MM.1S (cell line): ENCODE results near the gene ANKIB1.

Experiments used
- EZH2phosphoT487 ChIP-seq: fragments of 300-600 bp; sonication (generic); IDR thresholded peaks from 2 replicates; pipeline ENCODE4 v1.6.1; 2018; ENCODE audit warnings: antibody characterized with exemption, low read length
- TF ChIP-seq, protein P1 (sequence below): fragments of 300-600 bp; sonication (generic); IDR thresholded peaks from 2 replicates; pipeline ENCODE4 v1.5.1; 2016; ENCODE audit warnings: antibody characterized with exemption, low read length, mixed read lengths

DNA sequence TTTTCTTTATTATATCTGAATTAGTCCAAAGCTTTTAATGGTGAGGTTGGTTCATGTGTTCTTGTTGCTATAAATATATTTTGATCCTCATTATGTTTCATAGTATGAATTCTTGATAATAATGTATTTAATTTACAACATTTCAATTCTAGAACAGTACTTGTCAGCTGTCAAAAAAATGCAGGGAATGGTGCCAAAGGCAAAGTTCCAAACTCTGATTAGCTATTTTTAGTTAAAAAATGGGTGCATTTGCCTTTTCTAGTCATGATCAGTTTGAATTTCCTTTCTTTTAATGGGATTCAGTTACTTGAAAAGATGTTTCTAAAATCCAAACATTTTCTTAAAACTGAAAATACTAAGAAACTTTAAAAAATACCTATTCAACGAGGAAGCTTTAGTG lies 49.6 kb downstream of the ANKIB1 start:
- TF ChIP-seq, protein P1, sequence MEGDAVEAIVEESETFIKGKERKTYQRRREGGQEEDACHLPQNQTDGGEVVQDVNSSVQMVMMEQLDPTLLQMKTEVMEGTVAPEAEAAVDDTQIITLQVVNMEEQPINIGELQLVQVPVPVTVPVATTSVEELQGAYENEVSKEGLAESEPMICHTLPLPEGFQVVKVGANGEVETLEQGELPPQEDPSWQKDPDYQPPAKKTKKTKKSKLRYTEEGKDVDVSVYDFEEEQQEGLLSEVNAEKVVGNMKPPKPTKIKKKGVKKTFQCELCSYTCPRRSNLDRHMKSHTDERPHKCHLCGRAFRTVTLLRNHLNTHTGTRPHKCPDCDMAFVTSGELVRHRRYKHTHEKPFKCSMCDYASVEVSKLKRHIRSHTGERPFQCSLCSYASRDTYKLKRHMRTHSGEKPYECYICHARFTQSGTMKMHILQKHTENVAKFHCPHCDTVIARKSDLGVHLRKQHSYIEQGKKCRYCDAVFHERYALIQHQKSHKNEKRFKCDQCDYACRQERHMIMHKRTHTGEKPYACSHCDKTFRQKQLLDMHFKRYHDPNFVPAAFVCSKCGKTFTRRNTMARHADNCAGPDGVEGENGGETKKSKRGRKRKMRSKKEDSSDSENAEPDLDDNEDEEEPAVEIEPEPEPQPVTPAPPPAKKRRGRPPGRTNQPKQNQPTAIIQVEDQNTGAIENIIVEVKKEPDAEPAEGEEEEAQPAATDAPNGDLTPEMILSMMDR: no peak
- no peak for TF ChIP-seq EZH2phosphoT487
